Peyer's patch (tissue), 4 donors: ENCODE measurements around the gene TGFB2.

ENCODE experiments used
- POLR2A ChIP-seq, 2 donors: fragments of 450-650 bp; IDR thresholded peaks; one replicate each; pipeline ENCODE4 v1.5.1; 2017; ENCODE audit warnings: antibody characterized with exemption in 2 of 2, mild to moderate bottlenecking in 2 of 2, moderate library complexity in 2 of 2
- TF ChIP-seq, protein P1 (sequence below), 6 experiments: fragments of 450-650 bp in 4 of 6; fragments of 200-600 bp in 2 of 6; sonication (generic) in 1 of 6; IDR thresholded peaks; one replicate each; pipeline ENCODE4 v1.5.1; 2017 to 2019; ENCODE audit warnings: antibody characterized with exemption in 6 of 6, mild to moderate bottlenecking in 3 of 6, moderate library complexity in 1 of 6

DNA sequence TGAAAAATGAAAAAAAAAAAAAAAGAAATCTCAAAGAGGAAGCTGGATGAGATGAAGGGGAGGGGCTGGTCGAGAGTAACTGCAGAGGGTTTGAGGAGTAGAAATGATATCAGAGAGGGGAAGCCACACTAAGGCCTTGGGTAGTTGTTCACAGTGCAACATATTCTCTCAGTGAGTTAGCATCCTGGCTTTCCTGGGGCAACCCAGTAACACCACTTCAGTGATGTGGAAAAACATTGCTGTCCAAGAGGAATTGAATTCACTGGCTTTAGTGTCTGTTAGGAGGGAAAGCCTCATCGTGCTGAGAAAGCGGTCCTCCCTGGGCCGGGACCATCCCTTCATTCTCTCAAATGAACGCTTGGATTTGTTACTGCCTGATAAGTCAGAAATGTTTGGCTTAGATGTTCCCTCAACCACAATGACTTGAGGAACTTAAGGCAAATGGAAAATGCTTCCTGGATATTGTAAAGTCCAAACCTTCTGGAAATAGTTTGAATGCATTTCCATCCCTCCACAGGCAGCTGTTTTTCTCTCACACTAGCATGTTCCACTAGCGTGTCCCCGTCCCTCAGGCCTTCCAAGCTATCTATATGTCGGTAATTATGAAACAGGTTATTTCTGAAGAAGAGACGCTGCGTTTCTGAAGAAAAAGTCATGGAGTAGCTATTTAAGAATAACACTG is 12.2 kb downstream of the TGFB2 start:
- TF ChIP-seq, protein P1, sequence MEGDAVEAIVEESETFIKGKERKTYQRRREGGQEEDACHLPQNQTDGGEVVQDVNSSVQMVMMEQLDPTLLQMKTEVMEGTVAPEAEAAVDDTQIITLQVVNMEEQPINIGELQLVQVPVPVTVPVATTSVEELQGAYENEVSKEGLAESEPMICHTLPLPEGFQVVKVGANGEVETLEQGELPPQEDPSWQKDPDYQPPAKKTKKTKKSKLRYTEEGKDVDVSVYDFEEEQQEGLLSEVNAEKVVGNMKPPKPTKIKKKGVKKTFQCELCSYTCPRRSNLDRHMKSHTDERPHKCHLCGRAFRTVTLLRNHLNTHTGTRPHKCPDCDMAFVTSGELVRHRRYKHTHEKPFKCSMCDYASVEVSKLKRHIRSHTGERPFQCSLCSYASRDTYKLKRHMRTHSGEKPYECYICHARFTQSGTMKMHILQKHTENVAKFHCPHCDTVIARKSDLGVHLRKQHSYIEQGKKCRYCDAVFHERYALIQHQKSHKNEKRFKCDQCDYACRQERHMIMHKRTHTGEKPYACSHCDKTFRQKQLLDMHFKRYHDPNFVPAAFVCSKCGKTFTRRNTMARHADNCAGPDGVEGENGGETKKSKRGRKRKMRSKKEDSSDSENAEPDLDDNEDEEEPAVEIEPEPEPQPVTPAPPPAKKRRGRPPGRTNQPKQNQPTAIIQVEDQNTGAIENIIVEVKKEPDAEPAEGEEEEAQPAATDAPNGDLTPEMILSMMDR (IDR thresholded peaks at IDR 0.05): no peak
- TF ChIP-seq POLR2A (IDR thresholded peaks at IDR 0.05): no peak
